ENCODE data around the gene CAMKV.

DNA sequence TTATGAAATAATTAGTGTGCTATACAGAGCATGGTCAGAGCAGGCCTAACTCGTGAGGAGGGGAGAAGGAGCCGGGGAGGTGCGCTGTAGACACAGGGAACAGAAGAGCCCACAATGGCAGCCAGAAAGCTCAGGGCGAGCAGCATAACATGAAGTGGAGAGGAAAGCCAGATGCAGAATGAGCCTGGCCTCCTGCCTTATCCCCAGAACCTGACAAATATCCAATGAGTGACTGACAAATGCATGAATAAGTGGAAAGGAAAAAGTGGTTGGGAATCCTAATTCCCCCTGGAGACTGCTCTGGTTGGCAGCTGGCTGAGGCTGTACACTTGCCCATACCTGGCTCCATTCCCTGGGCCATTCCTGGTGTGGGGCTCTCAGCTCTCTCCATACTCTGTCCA lies 43.2 kb upstream of the CAMKV start:
- TF ChIP-seq, protein P1, sequence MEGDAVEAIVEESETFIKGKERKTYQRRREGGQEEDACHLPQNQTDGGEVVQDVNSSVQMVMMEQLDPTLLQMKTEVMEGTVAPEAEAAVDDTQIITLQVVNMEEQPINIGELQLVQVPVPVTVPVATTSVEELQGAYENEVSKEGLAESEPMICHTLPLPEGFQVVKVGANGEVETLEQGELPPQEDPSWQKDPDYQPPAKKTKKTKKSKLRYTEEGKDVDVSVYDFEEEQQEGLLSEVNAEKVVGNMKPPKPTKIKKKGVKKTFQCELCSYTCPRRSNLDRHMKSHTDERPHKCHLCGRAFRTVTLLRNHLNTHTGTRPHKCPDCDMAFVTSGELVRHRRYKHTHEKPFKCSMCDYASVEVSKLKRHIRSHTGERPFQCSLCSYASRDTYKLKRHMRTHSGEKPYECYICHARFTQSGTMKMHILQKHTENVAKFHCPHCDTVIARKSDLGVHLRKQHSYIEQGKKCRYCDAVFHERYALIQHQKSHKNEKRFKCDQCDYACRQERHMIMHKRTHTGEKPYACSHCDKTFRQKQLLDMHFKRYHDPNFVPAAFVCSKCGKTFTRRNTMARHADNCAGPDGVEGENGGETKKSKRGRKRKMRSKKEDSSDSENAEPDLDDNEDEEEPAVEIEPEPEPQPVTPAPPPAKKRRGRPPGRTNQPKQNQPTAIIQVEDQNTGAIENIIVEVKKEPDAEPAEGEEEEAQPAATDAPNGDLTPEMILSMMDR (IDR thresholded peaks at IDR 0.05; ENCODE audit: low read length): no peak
- no peak for TF ChIP-seq EZH2 (optimal IDR thresholded peaks at IDR 0.05; ENCODE audit: low read depth, low read length)

Measured in MM.1S (cell line).